Esophagus squamous epithelium (tissue), 4 donors: Measurements from ENCODE around the gene E2F2.

Experiments
- CTCF ChIP-seq, 6 experiments: fragments of 450-650 bp in 4 of 6; fragments of 200-600 bp in 2 of 6; sonication (generic) in 2 of 6; IDR thresholded peaks; one replicate each; pipeline ENCODE4 v1.5.1; 2016 to 2019; ENCODE audit warnings: antibody characterized with exemption in 6 of 6, mild to moderate bottlenecking in 4 of 6, moderate library complexity in 4 of 6
- POLR2A ChIP-seq, 4 donors: fragments of 450-650 bp; IDR thresholded peaks; one replicate each; pipeline ENCODE4 v1.6.1; 2017; ENCODE audit warnings: antibody characterized with exemption in 4 of 4, mild to moderate bottlenecking in 4 of 4, moderate library complexity in 3 of 4

GRCh38 chr1:23524716-23525401 lies 6.2 kb downstream of the E2F2 start:
- TF ChIP-seq CTCF (IDR thresholded peaks at IDR 0.05) (no peak), POLR2A (IDR thresholded peaks at IDR 0.05) (no peak)
